D341Med (cell line): ENCODE data around the gene DNHD1.

Experiments used
- DNase-seq: peaks from one replicate; pipeline ENCODE4 v3.0.0; 2012; ENCODE audit warnings: low spot score

Gene DNHD1

GRCh38 chr11:6563121-6563619 is 66.1 kb downstream of the DNHD1 start:
- DNase-seq, result no peak

- no peak for DNase-seq
Observed at GRCh38 chr11:6563667-6564066, 66.6 kb downstream of the DNHD1 start.

- DNase-seq, result no peak
Observed at GRCh38 chr11:6565325-6565724, 68.2 kb downstream of the DNHD1 start.

GRCh38 chr11:6565988-6566703 is 69.1 kb downstream of the DNHD1 start:
- no peak for DNase-seq

GRCh38 chr11:6566704-6567370 is 69.8 kb downstream of the DNHD1 start:
- DNase-seq, result no peak

- no peak for DNase-seq
Observed at GRCh38 chr11:6567371-6567745, 70.3 kb downstream of the DNHD1 start.

GRCh38 chr11:6568191-6568918 is 71.3 kb downstream of the DNHD1 start:
- DNase-seq, result no peak

GRCh38 chr11:6569706-6570105 is 72.6 kb downstream of the DNHD1 start:
- DNase-seq, result no peak

GRCh38 chr11:6570691-6571427 is 73.8 kb downstream of the DNHD1 start:
- no peak for DNase-seq

GRCh38 chr11:6571434-6572008 is 74.4 kb downstream of the DNHD1 start:
- DNase-seq, result no peak

- DNase-seq, result no peak
Observed at GRCh38 chr11:6572215-6572614, 75.1 kb downstream of the DNHD1 start.

GRCh38 chr11:6574816-6575715 is 78.0 kb downstream of the DNHD1 start:
- no peak for DNase-seq

- DNase-seq, result peak; percentile 58
Observed at GRCh38 chr11:6576471-6577373, 79.6 kb downstream of the DNHD1 start.

GRCh38 chr11:6578134-6578533 is 81.1 kb downstream of the DNHD1 start:
- no peak for DNase-seq

GRCh38 chr11:6579681-6580080 is 82.6 kb downstream of the DNHD1 start:
- DNase-seq, result no peak

- DNase-seq, result no peak
Observed at GRCh38 chr11:6583584-6583983, 86.5 kb downstream of the DNHD1 start.

- DNase-seq, result no peak
Observed at GRCh38 chr11:6584528-6584927, 87.4 kb downstream of the DNHD1 start.

- DNase-seq, result no peak
Observed at GRCh38 chr11:6586434-6587359, 89.6 kb downstream of the DNHD1 start.
